T-helper 9 cell (primary cell): ENCODE results near the gene NAPG.
"Not testable (repeated sequence)": the region's sequence is repeated elsewhere in the genome, so short reads cannot be mapped to it uniquely, and the experiment has no call there.

Experiments used
- DNase-seq: peaks from one replicate; pipeline ENCODE4 v3.0.0-alpha.2; 2020
- total RNA-seq, 2 donors: gene quantifications; one replicate each; lab custom pipeline; 2026; lab: John Stamatoyannopoulos, UW

The NAPG gene
- 44.2 to 52.3 reads per million in 2 donors for total RNA-seq

DNA sequence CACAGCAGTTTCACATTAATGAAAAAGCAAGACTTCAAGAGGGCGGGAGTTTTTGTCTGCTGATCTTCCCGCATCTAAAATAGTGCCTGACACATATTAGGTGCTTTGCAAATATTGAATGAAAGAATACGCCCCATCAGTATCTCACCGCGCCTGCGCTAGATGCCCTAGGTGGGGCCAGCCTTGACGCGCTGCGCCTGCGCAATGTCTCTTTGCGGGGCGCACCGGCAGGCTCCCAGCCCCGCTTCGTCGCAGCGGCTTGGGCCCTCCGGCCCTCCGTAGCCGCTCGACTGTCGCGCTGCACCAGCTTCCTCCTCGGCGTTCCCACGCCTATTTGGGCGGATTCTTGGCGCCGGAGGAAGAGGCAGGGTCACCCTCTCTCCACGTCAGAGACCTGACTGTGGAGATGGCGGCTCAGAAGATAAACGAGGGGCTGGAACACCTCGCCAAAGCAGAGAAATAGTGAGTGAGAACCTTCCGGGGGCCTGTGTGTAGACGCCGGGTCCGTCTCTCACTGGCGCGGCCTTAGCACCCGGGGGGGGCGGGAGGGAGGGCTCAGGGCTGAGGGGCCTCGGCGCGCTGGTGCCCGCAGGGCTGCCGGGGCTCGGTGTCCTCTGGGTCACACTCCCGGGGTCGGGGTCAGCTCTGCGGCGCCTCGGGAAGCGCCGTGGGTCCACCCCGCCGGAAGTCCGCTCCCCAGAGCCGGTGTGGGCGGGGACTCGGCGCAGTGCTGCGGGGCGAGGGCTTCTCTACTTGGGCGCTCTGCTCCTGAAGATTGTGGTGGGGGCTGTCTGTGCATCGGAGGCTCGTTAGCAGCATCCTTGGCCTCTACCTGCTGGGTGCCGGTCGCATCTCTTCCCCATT, at the start of gene NAPG:
NAPG (plus strand) TSS at position 331 of the 864 bp plus-strand sequence; CDS start at position 407, 76 bp downstream.
- DNase-seq: peak; percentile 80

DNA sequence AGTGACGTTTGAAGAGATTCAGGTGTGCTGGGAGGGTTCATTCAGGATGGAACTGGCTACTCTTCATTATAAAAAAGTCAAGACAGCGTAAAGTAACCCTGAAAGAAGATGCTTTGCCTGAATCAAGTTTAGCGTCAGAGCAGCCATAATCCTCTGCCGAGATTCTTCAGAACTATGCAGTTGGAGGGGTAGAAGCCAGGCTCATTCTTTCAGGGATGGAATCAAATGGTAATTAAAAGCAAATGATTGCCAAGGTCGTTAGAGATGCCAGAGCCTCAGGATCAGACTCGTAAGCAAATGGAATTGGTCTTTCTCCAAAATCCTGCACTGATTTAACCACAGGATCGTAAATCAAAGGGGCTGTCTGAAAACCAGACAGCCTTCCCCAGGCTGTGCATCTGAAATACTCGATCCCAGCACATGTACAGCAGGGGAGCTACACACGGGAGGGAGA, 49.5 kb upstream of the NAPG start:
- DNase-seq: no peak

- DNase-seq: no peak
These were observed 48.5 kb upstream of the NAPG start for GRCh38 chr18:10477121-10477862.

DNA sequence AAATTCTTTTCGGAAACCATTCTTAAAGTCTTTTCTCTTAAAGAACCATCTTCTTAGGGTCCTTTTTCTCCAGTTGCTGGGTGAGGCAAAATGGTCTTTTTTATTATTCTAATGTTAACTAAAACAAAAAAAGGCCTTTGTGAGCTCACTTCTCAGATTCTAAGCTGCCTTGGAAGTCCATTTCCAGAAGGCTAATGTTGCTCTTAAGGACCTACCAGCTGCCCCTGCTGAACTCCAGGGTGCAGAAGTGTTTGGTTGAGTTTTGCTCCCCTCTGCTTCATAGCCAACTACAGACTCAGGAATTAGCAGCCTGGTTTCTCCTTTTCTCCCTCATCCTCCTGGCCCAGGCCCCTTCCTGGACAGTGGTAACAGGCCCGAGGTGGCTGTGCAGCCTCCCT, 48.0 kb upstream of the NAPG start:
- DNase-seq: no peak

DNA sequence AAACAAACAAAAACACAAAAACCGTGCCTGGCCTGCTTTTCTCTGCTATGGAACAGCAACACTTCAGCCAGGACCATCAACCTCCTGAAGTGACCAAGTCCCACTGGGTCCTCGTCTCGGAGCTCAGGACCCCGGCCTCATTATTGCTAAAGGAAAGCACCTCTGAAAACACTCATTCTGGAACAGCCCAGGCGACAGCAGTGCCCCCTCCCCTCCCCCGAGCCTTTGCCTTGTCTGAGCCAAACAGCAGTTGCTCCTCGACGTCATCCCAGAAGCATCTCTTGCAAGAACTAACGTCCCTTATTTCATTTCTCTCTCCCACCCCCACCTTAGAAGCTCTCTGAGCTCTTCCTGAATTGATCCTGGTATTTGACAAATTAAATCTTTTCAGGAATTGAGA, 44.0 kb upstream of the NAPG start:
- DNase-seq: no peak

GRCh38 chr18:10482363-10482984, 43.4 kb upstream of the NAPG start:
- DNase-seq: no peak

- DNase-seq: no peak
These were observed 42.6 kb upstream of the NAPG start for GRCh38 chr18:10482985-10483949.

DNA sequence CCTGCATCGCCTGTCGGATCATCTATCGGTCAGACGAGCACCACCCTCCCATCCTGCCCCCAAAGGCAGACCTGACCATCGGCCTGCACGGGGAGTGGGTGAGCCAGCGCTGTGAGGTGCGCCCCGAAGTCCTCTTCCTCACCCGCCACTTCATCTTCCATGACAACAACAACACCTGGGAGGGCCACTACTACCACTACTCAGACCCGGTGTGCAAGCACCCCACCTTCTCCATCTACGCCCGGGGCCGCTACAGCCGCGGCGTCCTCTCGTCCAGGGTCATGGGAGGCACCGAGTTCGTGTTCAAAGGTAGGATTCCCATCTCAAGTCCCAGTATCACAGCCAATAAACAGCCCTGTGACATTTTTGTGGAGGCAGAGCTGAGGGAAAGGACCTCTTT, 40.4 kb upstream of the NAPG start:
- DNase-seq: no peak

DNA sequence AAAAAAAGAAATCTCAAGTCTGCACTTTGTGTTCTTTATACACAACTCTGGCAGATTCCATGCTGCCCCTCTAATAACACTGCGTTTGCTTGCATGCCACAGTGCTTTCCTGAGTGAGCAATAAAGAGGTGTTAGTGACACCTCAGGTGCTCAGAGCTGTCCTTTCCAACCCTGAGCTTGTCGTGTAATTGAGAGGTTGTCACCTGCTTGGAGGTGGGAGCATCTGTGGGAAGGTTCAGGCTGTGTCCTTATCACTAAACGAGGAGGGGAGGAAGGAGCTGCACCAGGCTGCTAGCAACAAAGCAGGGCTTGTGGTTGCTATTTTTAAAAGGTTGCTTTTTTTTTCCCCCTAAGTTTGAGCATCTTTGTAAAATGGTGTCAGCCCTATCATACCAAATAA, 39.5 kb upstream of the NAPG start:
- DNase-seq: no peak

GRCh38 chr18:10487154-10487553, 38.7 kb upstream of the NAPG start:
- no peak for DNase-seq

DNA sequence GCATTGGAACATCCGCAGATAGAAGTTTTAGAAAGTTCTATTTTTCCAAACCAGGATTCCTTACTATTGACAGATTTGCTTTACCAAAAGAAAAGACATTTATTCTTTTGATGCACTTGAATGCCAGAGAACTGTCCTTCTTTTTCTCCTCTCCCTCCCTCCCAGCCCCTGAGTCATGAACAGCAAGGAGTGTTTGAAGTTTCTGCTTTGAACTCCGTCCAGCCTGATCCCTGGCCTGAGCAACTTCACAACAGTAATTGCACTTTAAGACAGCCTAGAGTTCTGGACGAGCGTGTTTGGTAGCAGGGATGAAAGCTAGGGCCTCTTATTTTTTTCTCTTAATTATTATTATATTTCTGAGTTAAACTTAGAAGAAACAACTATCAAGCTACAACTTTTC, 37.8 kb upstream of the NAPG start:
- no peak for DNase-seq

DNA sequence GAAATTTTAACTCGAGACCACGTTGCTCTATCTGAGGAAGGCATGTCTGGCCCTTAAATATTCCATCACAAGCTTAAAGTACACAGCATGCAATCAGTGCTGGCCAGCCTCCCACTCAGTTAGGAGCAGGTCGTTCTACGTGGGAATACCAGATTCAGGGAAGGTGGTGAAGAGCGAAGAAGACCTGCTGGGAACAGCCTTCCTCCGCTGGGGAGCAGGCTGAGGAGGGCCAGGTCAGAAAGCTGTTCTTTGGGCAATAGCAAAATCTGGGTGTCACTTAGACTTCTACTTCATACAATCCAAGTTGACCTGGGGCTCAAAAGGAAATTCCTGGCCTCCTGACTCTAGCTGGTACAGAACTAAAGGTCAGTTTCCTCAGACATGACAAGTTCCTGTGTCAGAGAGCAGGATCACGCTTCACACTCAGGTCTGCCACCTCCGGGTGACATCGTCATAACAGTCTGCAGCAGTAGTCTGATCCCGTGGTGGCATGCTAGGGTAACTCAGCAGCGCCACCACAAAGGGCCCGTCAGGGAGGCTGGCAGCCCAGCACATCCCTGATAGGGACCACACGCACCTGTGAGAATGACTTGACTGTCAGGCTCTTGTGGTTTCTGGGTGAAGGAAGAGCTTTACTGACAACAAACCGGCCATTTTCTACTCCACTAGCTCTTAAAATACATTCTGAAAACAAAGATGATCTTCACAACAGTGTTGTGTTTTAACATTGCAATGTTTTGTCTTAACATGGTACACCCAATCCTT, 35.2 kb upstream of the NAPG start:
- DNase-seq: peak; percentile 23

DNA sequence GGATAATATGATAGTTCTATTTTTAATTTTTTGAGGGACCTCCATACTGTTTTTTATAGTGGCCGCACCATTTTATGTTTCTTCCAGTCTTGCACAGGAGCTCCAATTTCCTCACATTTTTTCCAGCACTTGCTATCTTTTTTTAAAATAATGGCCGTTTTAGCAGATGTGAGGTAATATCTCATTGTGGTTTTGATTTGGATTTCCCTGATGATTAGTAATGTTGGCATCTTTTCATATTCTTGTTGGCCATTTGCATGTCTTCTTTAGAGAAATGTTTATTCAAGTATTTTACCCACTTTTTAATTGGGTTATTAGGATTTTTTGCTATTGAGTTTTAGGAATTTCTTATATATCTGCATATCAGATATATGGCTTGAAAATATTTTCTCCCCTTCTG, 29.9 kb upstream of the NAPG start:
- DNase-seq: no peak

DNA sequence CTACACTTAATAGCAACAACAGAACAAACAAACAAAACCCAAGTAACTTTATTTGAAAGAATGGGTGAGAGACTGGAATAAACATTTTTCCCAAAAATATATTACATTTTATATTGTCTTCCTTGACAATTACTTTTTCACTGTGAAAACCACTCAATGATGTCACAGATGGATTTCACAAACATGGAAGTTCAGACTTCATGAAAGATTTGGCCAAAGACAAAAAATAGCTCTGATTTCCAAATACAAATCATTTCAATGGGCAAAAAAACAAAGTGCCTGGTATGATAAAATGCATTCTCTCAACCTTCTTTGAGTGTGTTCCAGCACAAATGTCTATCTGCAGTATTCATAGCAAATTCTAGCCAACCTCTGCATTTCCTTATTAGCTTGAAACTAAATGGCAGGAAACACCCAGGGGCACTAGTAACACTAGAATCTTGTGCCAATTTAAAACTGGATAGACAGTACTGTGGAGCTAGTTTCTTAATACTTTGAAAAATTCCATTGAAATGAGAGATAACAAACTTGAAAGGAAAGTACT, 28.5 kb upstream of the NAPG start:
- DNase-seq: no peak

- no peak for DNase-seq
These were observed 26.6 kb upstream of the NAPG start for GRCh38 chr18:10499230-10499629.

- no peak for DNase-seq
These were observed 25.8 kb upstream of the NAPG start for GRCh38 chr18:10500038-10500437.

GRCh38 chr18:10504723-10505122, 21.1 kb upstream of the NAPG start:
- DNase-seq: no peak

DNA sequence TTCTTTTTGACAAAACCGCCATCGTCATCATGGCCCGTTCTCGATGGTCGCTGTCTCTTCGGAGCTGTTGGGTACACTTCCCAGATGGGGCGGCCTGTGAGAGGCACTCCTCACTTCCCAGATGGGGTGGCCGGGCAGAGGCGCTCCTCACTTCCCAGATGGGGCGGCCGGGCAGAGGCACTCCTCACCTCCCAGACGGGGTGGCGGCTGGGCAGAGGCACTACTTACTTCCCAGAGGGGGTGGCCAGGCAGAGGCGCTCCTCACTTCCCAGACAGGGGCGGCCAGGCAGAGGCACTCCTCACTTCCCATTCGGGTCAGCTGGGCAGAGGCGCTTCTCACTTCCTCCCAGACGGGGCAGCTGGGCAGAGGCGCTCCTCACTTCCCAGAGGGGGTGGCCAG, 19.9 kb upstream of the NAPG start:
- not testable (repeated sequence) for DNase-seq

DNA sequence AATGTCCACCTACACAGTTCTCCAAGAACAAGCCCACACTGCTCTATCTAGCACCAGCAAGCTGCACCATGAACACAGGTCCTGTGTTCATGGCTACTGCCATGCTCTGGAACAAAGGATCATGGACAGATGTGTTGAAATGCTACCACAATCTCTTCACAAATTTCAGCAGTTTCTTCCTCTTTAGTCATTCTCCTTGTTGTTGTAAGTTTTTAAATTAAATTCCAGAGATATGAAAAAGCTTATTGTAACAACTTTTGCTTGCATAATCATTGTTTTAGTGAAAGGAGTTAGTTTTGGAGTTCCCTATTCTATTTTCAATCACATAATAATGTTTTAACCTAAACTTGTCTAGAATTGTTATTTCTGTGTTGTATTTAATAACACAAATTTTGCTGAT, 17.2 kb upstream of the NAPG start:
- DNase-seq: no peak

GRCh38 chr18:10511236-10511635, 14.6 kb upstream of the NAPG start:
- DNase-seq: no peak

GRCh38 chr18:10514082-10514481, 11.7 kb upstream of the NAPG start:
- DNase-seq: no peak
